Heart right ventricle (tissue), 16 donors: ENCODE data around the gene TFAP2E. TPM values are rescaled to one million over a fixed set of nuclear protein-coding genes. Genes with fewer than 3 reads are reported as not detected.
A peak's percentile ranks its signal among the peaks of the same experiment; 100 is the strongest.

Experiments
- ATAC-seq, 8 donors: fragments of 200-7000 bp; cut with Tn5 transposase; one replicate each; pipeline ENCODE4 v1.9.1; 2020; ENCODE audit warnings: mild to moderate bottlenecking in 8 of 8, moderate library complexity in 8 of 8, moderate number of reproducible peaks in 1 of 8
- DNase-seq, 2 donors: peaks; one replicate each; pipeline ENCODE4 v3.0.0-alpha.2; 2020
- H3K27ac ChIP-seq, 10 donors: fragments of 200-600 bp; sonication (generic) in 2 of 10; one replicate each; pipeline versions ENCODE4 v1.5.0 to v1.8.0; 2020 to 2022; ENCODE audit warnings: mild to moderate bottlenecking in 3 of 10
- H3K27me3 ChIP-seq, 7 donors: fragments of 200-600 bp; one replicate each; pipeline ENCODE4 v1.8.0; 2021 to 2022; ENCODE audit warnings: mild to moderate bottlenecking in 2 of 7
- H3K36me3 ChIP-seq, 9 donors: fragments of 200-600 bp; sonication (generic) in 1 of 9; one replicate each; pipeline versions ENCODE4 v1.5.0 to v1.8.0; 2020 to 2022; ENCODE audit warnings: mild to moderate bottlenecking in 2 of 9
- H3K4me1 ChIP-seq, 9 donors: fragments of 200-600 bp; sonication (generic) in 1 of 9; one replicate each; pipeline versions ENCODE4 v1.5.0 to v1.8.0; 2020 to 2022; ENCODE audit warnings: mild to moderate bottlenecking in 4 of 9
- H3K4me3 ChIP-seq, 10 donors: fragments of 200-600 bp; sonication (generic) in 2 of 10; one replicate each; pipeline versions ENCODE4 v1.5.0 to v1.8.0; 2020 to 2022; ENCODE audit warnings: mild to moderate bottlenecking in 7 of 10, moderate library complexity in 2 of 10
- H3K9me3 ChIP-seq, 11 donors: fragments of 200-600 bp in 10 of 11; sonication (generic) in 2 of 11; one replicate each; pipeline versions ENCODE4 v1.5.0 to v1.8.0; 2013 to 2022; ENCODE audit warnings: mild to moderate bottlenecking in 2 of 11, control low read depth in 1 of 11, moderate library complexity in 1 of 11
- WGBS, 2 donors: extraction: QIAGEN DNeasy Blood & Tissue Kit; methylation state at CpG; one replicate each; pipeline ENCODE4 v1.1.7; 2013; ENCODE audit warnings: inconsistent platforms in 1 of 2; 5-methylcytosine and 5-hydroxymethylcytosine counted together
- intact Hi-C, 10 donors: fragments of 100-400 bp; cut with DNase I; formaldehyde crosslinking; loops; one replicate each; pipeline versions ENCODE4 v1.11.1 to v1.14.2; 2022
- polyA plus RNA-seq, 2 donors: library from polyadenylated mRNA; stranded (reverse); fragments of 200-250 nt; gene quantifications; one replicate each; pipeline ENCODE4 v1.2.3, GENCODE V29; 2013
- total RNA-seq, 10 donors: library from RNA; stranded (reverse); fragmentation: NEBNext Ultra II Directional in 3 of 10; extraction: Animal tissue kit (Norgen Biotek cat#: 25700) in 3 of 10; gene quantifications; one replicate each; pipeline versions ENCODE4 v1.2.1 to v1.2.4, GENCODE V29; 2021 to 2023
- TF ChIP-seq, protein P1 (sequence below), 9 donors: fragments of 200-600 bp; sonication (generic) in 2 of 9; IDR thresholded peaks; one replicate each; pipeline versions ENCODE4 v1.5.0 to v1.8.0; 2021 to 2022; ENCODE audit warnings: antibody characterized with exemption in 9 of 9, mild to moderate bottlenecking in 5 of 9, moderate library complexity in 1 of 9
- donor health status: Arrhythmogenic right ventricular cardiomyopathy.
- donor health status: ischemic (EF 13 %, LVEDD 7.1; RV severe dilation, severe dysfunction).
- donor health status: healthy with polysubstance abuse.
- donor health status: DM: no; HTN: yes; CAD: no.
- donor health status: DM: no; HTN: no; CAD: no.
- donor health status: ischemic (EF 25% LVEDD 6.9; RV normal size, moderate dysfunction).
- donor health status: ischemic (EF 25% LVEDD 5.7; RV mildly dilated, moderate dysfunction).
- donor health status: healthy.
- donor health status: DM: yes; HTN: yes; CAD: no.
- donor health status: Ischemic cardiomyopathy.
- donor health status: ischemic (EF 35%, LVEDD 5.7; RV mildly dilated, moderate dysfunction).
- donor health status: nonischemic (EF 11% LVEDD 7.7; RV severe dilation, severe dysfunction).
- donor health status: DM: yes; HTN: yes; CAD: no.
- donor health status: PGD.
- donor health status: ischemic (EF 29% LVEDD 5.4; RV normal size, mild dysfunction).
- donor health status: nonischemic (EF 23%, LVEDD 6.1; RV moderate dilation, normal function).

Gene TFAP2E
- total and polyA plus RNA-seq, 12 donors = 0.18 to 1.4 (median 0.40) TPM; not detected in 3

DNA sequence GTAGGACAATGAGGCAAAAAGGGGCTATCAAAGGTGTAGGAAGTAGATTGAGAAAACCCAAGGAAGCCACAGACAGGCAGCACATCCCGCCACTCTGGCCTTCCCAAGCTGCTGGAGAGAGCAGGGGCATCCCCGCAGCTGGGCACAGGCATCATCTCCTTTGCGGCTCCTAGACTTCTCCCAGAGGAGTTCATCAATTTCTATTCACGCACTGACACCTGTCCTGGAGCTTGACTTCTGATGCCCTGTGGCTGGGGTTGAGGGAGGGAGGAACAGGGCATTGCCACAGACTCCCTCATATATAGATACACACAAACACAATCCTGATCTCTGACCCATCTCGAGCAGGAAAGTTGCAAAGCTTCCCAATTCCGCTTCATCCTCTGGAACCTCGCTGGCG lies 1.9 kb upstream of the TFAP2E start:
- H3K9me3 ChIP-seq = no peaks in the 10 kb centered on the region
- H3K4me1 ChIP-seq = peaks cover 0 to 30% (median 8%) of the 10 kb centered on the region in 9 donors
- DNase-seq = no peak
- TF ChIP-seq, protein P1, sequence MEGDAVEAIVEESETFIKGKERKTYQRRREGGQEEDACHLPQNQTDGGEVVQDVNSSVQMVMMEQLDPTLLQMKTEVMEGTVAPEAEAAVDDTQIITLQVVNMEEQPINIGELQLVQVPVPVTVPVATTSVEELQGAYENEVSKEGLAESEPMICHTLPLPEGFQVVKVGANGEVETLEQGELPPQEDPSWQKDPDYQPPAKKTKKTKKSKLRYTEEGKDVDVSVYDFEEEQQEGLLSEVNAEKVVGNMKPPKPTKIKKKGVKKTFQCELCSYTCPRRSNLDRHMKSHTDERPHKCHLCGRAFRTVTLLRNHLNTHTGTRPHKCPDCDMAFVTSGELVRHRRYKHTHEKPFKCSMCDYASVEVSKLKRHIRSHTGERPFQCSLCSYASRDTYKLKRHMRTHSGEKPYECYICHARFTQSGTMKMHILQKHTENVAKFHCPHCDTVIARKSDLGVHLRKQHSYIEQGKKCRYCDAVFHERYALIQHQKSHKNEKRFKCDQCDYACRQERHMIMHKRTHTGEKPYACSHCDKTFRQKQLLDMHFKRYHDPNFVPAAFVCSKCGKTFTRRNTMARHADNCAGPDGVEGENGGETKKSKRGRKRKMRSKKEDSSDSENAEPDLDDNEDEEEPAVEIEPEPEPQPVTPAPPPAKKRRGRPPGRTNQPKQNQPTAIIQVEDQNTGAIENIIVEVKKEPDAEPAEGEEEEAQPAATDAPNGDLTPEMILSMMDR (IDR thresholded peaks at IDR 0.05) = no peak
- H3K27ac ChIP-seq = no peak overlapping the region
- intact Hi-C loops = loop anchor here in 2 of 10 donors (5.0 to 10.0 kb wide), 3 partner anchors 156 to 204 kb away; no protein-coding TSS in a partner anchor
- ATAC-seq = no peak
- H3K27me3 ChIP-seq = peaks cover 19 to 72% (median 56%) of the 10 kb centered on the region in 7 donors
- no peak overlapping the region for H3K4me3 ChIP-seq
- H3K36me3 ChIP-seq = peaks cover 0 to 7% (median 0%) of the 10 kb centered on the region in 9 donors
- 89 to 97% methylated on average over 8 of the region's 8 CpGs for WGBS, 2 donors

DNA sequence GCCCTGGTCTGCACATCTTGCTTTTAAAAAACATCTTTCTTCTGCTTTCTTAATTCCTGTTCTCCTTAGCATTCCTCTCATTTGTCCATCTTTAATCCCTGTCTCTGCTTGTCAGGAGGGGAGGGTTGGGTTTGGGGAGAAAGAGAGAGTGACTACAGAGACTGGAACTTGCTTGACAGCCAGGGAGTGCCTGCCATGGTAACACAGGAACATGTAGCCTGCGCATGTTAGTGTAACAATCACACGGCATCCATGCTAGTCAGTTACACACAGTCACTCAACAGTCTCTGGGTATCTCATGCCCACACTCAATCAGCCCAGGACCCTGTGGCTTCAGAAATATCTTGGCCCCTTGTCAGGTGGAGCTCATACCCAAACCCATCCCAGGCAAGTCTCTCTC lies 818 bp upstream of the TFAP2E start:
- Histone ChIP-seq H3K9me3 (no peaks in the 10 kb centered on the region), H3K27ac (no peak overlapping the region), H3K27me3 (peaks cover 26 to 82% (median 66%) of the 10 kb centered on the region in 7 donors), H3K4me3 (no peak overlapping the region), H3K4me1 (peaks cover 3 to 41% (median 12%) of the 10 kb centered on the region in 9 donors), H3K36me3 (no peaks in the 10 kb centered on the region)
- WGBS, 2 donors = 96 to 97% methylated on average over 2 of the region's 2 CpGs
- ATAC-seq (no peak), DNase-seq (no peak)
- intact Hi-C loops = loop anchor here in 2 of 10 donors (5.0 to 10.0 kb wide), 3 partner anchors 155 to 203 kb away; no protein-coding TSS in a partner anchor
- TF ChIP-seq, protein P1 (IDR thresholded peaks at IDR 0.05) = no peak

DNA sequence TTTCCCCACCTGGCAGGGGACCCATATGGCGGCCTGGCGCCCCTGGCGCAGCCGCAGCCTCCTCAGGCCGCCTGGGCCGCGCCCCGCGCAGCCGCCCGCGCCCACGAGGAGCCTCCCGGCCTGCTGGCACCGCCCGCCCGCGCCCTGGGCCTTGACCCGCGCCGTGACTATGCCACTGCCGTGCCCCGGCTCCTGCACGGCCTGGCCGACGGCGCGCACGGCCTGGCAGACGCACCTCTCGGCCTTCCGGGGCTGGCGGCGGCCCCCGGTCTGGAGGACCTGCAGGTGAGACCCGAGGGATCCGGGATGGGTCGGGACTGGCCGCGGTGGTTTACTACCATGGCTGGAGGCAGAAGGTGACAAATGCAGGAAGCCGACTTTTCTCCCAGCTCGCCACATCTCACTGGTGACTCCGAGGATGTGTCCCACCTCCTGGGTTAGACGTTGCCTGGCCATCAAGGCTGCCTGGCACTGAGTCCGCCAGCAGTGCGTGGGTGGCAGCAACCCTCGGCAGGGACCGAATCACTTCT lies 1.1 kb downstream of the TFAP2E start:
- DNase-seq (no peak), ATAC-seq (no peak)
- H3K9me3 ChIP-seq = no peaks in the 10 kb centered on the region
- TF ChIP-seq, protein P1 (IDR thresholded peaks at IDR 0.05) = no peak
- H3K27ac ChIP-seq = no peak overlapping the region
- 27 to 41% methylated on average over 46 to 48 of the region's 48 CpGs for WGBS, 2 donors
- H3K4me1 ChIP-seq = peaks cover 3 to 49% (median 20%) of the 10 kb centered on the region in 9 donors
- H3K36me3 ChIP-seq = no peaks in the 10 kb centered on the region
- intact Hi-C loops = loop anchor here in 2 of 10 donors (5.0 to 10.0 kb wide), 3 partner anchors 153 to 201 kb away; no protein-coding TSS in a partner anchor
- peaks cover 27 to 99% (median 78%) of the 10 kb centered on the region in 7 donors for H3K27me3 ChIP-seq
- peak overlapping the region in 1 of 10 donors; percentile 49 for H3K4me3 ChIP-seq

DNA sequence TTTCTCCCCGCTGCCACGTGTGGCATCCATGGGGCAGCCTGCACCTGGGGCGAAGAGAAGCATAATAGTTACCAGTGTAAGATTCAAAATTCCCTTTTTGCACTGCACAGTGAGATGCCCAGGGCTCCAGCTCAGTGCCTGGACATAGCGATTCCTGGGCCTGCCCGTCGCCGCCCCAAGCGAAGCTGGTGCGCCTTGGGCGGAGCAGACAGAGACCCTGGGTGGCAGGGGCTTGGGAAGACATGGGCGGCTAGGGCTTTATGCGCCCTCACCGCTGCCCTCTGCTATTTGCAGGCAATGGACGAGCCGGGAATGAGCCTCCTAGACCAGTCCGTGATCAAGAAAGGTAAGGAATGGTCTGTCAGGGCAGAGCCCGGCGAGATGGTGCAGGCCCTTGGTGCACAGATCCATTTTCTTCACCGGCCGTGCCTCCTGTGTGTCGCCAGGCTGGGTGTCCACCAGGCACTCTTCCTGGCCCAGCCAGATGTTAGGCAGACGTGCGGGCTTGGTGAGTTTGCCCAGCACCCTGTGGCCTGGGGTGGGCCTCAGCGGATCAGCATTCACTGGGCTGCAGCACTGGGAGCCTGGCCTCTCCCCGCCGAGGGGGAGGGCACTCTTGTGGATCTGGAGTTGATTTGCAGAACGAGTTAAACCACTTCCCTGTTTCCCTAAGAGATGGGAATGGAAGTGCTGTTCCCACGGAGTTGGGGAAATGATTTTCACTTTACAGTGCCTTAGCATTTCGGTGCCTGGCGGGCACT lies 1.7 kb downstream of the TFAP2E start:
- H3K27me3 ChIP-seq = peaks cover 27 to 92% (median 77%) of the 10 kb centered on the region in 7 donors

More for the DNA sequence above, 1.7 kb downstream of the TFAP2E start:
- Histone ChIP-seq H3K9me3 (no peaks in the 10 kb centered on the region), H3K27ac (no peak overlapping the region), H3K4me3 (no peak overlapping the region), H3K4me1 (peaks cover 3 to 47% (median 20%) of the 10 kb centered on the region in 9 donors), H3K36me3 (no peaks in the 10 kb centered on the region)
- no peak for DNase-seq
- WGBS, 2 donors = 80% methylated on average over 30 of the region's 30 CpGs
- no peak for ATAC-seq
- intact Hi-C loops = loop anchor here in 3 of 10 donors (5.0 to 10.0 kb wide), 4 partner anchors 67 to 200 kb away; partner anchors contain the start of gene PSMB2 (in 1 of the 3)
- TF ChIP-seq, protein P1 (IDR thresholded peaks at IDR 0.05) = no peak
